Aorta (tissue), 5 donors: Measurements from ENCODE around the gene SCARB1. TPM values are rescaled to one million over a fixed set of nuclear protein-coding genes. Genes with fewer than 3 reads are reported as not detected.

ENCODE experiments used
- ATAC-seq: fragments of 200-7000 bp; cut with Tn5 transposase; one replicate; pipeline ENCODE4 v1.9.1; 2022; ENCODE audit warnings: moderate library complexity; ENCODE audit not compliant: low FRiP score
- DNase-seq, 2 donors: peaks; one replicate each; pipeline ENCODE4 v3.0.0-alpha.2; 2020
- H3K27ac ChIP-seq, 2 donors: one replicate each; pipeline ENCODE4 v1.5.1; 2013; ENCODE audit warnings: low read length in 2 of 2, mild to moderate bottlenecking in 2 of 2, moderate library complexity in 2 of 2, control low read depth in 1 of 2, inconsistent platforms in 1 of 2, low read depth in 1 of 2
- H3K27me3 ChIP-seq, 2 donors: one replicate each; pipeline ENCODE4 v1.6.1; 2013; ENCODE audit warnings: control low read depth in 1 of 2, low read length in 1 of 2, mild to moderate bottlenecking in 1 of 2, moderate library complexity in 1 of 2; ENCODE audit not compliant: insufficient read depth in 2 of 2, control insufficient read depth in 1 of 2
- H3K36me3 ChIP-seq, 2 donors: one replicate each; pipeline ENCODE4 v1.6.1; 2013; ENCODE audit warnings: control low read depth in 1 of 2, low read length in 1 of 2, mild to moderate bottlenecking in 1 of 2; ENCODE audit not compliant: insufficient read depth in 2 of 2, control insufficient read depth in 1 of 2
- H3K4me1 ChIP-seq, 2 donors: one replicate each; pipeline ENCODE4 v1.6.1; 2013; ENCODE audit warnings: low read length in 2 of 2, control low read depth in 1 of 2, mild to moderate bottlenecking in 1 of 2, moderate library complexity in 1 of 2; ENCODE audit not compliant: insufficient read depth in 2 of 2, control insufficient read depth in 1 of 2
- H3K4me3 ChIP-seq, 2 donors: one replicate each; pipeline ENCODE4 v1.5.1; 2013; ENCODE audit warnings: low read length in 2 of 2, control low read depth in 1 of 2, mild to moderate bottlenecking in 1 of 2
- H3K9me3 ChIP-seq: one replicate; pipeline ENCODE4 v1.6.1; 2013; ENCODE audit warnings: mild to moderate bottlenecking, low read length; ENCODE audit not compliant: control insufficient read depth
- WGBS, 2 donors: extraction: QIAGEN DNeasy Blood & Tissue Kit; methylation state at CpG; one replicate each; pipeline ENCODE4 v1.1.7; 2013; 5-methylcytosine and 5-hydroxymethylcytosine counted together
- intact Hi-C, 2 donors: fragments of 100-400 bp; cut with DNase I; formaldehyde crosslinking; loops; one replicate each; pipeline versions ENCODE4 v1.14.2 to v1.15.0; 2022
- polyA plus RNA-seq, 2 donors: library from polyadenylated mRNA; stranded (reverse); fragments of 200-250 nt; gene quantifications; one replicate each; pipeline ENCODE4 v1.2.3, GENCODE V29; 2013
- total RNA-seq, 2 donors: library from RNA; stranded (reverse); fragmentation: NEBNext Ultra II Directional; extraction: Animal tissue kit (Norgen Biotek cat#: 25700); gene quantifications; one replicate each; pipeline ENCODE4 v1.2.1, GENCODE V29; 2021
- donor health status: healthy with polysubstance abuse.
- donor health status: Bipolar disorder and iron deficiency.
- donor health status: DM: no; HTN: no; CAD: no.
- donor health status: DM: no; HTN: no; CAD: no.
- donor health status: DM: yes; HTN: yes; CAD: no.

SCARB1 gene
- total and polyA plus RNA-seq, 4 donors: 6.6 to 38.5 (median 11.9) TPM

- Histone ChIP-seq H3K4me3 (no peak overlapping the region), H3K4me1 (peaks cover 0 to 2% of the 10 kb centered on the region in 2 donors), H3K27ac (no peak overlapping the region), H3K27me3 (no peaks in the 10 kb centered on the region), H3K9me3 (no peaks in the 10 kb centered on the region), H3K36me3 (no peaks in the 10 kb centered on the region)
- ATAC-seq: peak; percentile 89
- peak; percentile 88 to 94 for DNase-seq
- 27 to 28% methylated on average over 21 of the region's 21 CpGs for WGBS, 2 donors
- intact Hi-C loops: loop anchor here (2.0 to 10.0 kb wide), 8 partner anchors 198 to 715 kb away; partner anchors contain the start of gene NCOR2 (in 1 of the 2)
These were observed 96.4 kb downstream of the SCARB1 start for GRCh38 chr12:124767066-124767821.

- Histone ChIP-seq H3K36me3 (no peaks in the 10 kb centered on the region), H3K9me3 (no peaks in the 10 kb centered on the region), H3K27ac (peak overlapping the region in 1 of 2 donors; percentile 29), H3K4me3 (no peak overlapping the region), H3K27me3 (no peaks in the 10 kb centered on the region), H3K4me1 (peaks cover 0 to 2% of the 10 kb centered on the region in 2 donors)
- intact Hi-C loops: loop anchor here (2.0 to 10.0 kb wide), 8 partner anchors 198 to 714 kb away; partner anchors contain the start of gene NCOR2 (in 1 of the 2)
- no peak for ATAC-seq
- no peak for DNase-seq
These were observed 97.0 kb downstream of the SCARB1 start for GRCh38 chr12:124766727-124767065.

DNA sequence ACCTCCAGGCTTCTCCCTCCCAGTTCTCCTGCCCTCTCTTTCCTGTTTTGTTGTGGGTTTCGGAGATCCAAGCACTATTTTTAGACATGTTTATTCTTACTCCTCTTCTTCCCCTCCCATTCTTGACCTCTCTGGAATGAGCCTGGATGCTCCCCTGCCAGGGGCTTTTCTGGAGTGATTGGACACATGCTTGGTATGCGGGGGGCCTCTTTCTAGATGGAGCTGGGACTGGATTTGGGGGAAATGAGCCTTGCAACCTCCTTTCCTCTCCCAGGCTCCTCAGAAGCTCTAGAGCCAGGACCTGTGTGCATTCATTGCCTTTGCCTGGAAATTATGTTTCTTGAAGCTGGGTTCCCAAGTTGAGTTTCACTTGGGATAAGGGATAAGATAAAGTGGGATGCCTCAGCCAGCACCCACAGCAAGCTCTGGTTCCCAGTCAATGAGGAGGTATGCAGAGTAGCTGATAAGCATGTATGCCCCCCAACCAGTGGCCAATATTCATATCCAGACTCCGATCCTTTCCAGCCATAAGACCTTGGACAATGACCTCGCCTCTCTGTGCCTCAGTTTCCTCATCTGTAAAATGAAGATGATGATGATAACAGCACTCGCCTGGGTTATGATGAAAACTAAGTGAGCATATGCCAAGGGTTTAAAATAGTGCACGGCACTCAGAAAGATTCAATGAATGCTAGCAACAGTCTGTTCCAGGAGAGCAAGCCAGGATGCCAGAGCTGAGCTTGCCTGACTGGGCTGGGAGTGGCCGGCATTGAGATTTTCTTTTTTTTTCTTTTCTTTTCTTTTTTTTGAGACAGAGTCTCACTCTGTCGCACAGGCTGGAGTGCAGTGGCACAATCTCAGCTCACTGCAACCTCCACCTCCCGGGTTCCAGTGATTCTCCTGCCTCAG is 97.8 kb downstream of the SCARB1 start:
- ATAC-seq (peak; percentile 26), DNase-seq (no peak)
- Histone ChIP-seq H3K9me3 (no peaks in the 10 kb centered on the region), H3K36me3 (no peaks in the 10 kb centered on the region), H3K4me3 (no peak overlapping the region), H3K27me3 (no peaks in the 10 kb centered on the region), H3K27ac (peak overlapping the region in 1 of 2 donors; percentile 81), H3K4me1 (peaks cover 0 to 2% of the 10 kb centered on the region in 2 donors)
- WGBS, 2 donors: 9 to 11% methylated on average over 9 of the region's 9 CpGs
- intact Hi-C loops: loop anchor here (2.0 to 10.0 kb wide), 8 partner anchors 197 to 714 kb away; partner anchors contain the start of gene NCOR2 (in 1 of the 2)

GRCh38 chr12:124764870-124765580 is 98.6 kb downstream of the SCARB1 start:
- Histone ChIP-seq H3K4me1 (peaks cover 0 to 2% of the 10 kb centered on the region in 2 donors), H3K36me3 (no peaks in the 10 kb centered on the region), H3K27ac (peak overlapping the region in 1 of 2 donors; percentile 81), H3K9me3 (no peaks in the 10 kb centered on the region), H3K4me3 (no peak overlapping the region), H3K27me3 (no peaks in the 10 kb centered on the region)
- no peak for DNase-seq
- intact Hi-C loops: loop anchor here (5.0 to 10.0 kb wide), 9 partner anchors 78 to 713 kb away; partner anchors contain the start of gene NCOR2 (in 1 of the 2)
- ATAC-seq: peak; percentile 42
- 2 to 11% methylated on average over 2 of the region's 2 CpGs for WGBS, 2 donors

- WGBS, 2 donors: 47 to 49% methylated on average over 3 of the region's 3 CpGs
- peaks cover 0 to 2% of the 10 kb centered on the region in 2 donors for H3K4me1 ChIP-seq
These were observed 99.2 kb downstream of the SCARB1 start for GRCh38 chr12:124764451-124764850.

GRCh38 chr12:124763594-124763979 is 100.1 kb downstream of the SCARB1 start:
- peaks cover 0 to 2% of the 10 kb centered on the region in 2 donors for H3K4me1 ChIP-seq
- intact Hi-C loops: loop anchor here (5.0 to 10.0 kb wide), 4 partner anchors 76 to 409 kb away; no protein-coding TSS in a partner anchor
- no peaks in the 10 kb centered on the region for H3K9me3 ChIP-seq
- H3K27me3 ChIP-seq: no peaks in the 10 kb centered on the region
- H3K27ac ChIP-seq: no peak overlapping the region
- DNase-seq: no peak
- no peak for ATAC-seq
- 57 to 60% methylated on average over 5 of the region's 5 CpGs for WGBS, 2 donors
- no peaks in the 10 kb centered on the region for H3K36me3 ChIP-seq
- H3K4me3 ChIP-seq: no peak overlapping the region

More at GRCh38 chr12:124764451-124764850, 99.2 kb downstream of the SCARB1 start:
- ATAC-seq (no peak), DNase-seq (peak in 1 of 2 donors; percentile 83)
- Histone ChIP-seq H3K4me3 (no peak overlapping the region), H3K36me3 (no peaks in the 10 kb centered on the region), H3K9me3 (no peaks in the 10 kb centered on the region), H3K27ac (peak overlapping the region in 1 of 2 donors; percentile 81), H3K27me3 (no peaks in the 10 kb centered on the region)
- intact Hi-C loops: loop anchor here (5.0 to 10.0 kb wide), 4 partner anchors 77 to 410 kb away; no protein-coding TSS in a partner anchor

DNA sequence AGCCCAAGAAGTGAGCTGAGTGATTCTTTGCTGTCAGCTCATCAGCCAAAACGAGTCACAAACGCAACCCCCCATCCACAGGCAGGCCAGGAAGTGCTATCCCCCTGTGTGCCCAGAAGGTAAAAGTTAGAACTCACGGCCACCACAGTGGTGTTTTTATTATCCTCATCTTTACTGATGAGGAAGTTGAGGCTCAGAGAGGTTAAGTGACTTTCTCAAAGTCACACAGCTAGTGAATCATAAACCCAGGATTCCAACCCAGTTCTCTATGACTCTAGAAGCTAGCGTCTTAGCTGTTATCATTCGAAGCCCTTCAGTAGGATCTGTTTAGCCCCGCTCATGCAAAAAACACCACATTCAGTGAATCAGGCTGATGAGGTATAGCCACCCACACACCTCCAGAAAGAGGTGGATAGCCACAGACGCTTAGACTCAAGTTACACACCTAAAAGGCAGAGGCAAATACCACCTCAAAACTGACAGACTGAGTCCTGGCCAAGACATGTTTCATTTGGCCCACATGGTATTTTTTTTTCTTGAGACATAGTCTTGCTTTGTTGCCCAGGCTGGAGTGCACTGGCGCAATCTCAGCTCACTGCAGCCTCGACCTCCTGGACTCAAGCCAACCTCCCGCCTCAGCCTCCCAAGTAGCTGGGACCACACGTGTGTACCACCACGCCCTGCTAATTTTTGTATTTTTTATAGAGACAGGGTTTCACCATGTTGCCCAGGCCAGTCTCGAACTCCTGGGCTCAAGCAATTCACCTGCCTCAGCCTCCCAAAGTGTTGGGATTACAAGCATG is 100.7 kb downstream of the SCARB1 start:
- Histone ChIP-seq H3K27me3 (no peaks in the 10 kb centered on the region), H3K4me3 (no peak overlapping the region), H3K9me3 (no peaks in the 10 kb centered on the region), H3K36me3 (no peaks in the 10 kb centered on the region), H3K4me1 (peaks cover 0 to 2% of the 10 kb centered on the region in 2 donors), H3K27ac (no peak overlapping the region)
- ATAC-seq (no peak), DNase-seq (peak; percentile 78 to 87)
- 45 to 47% methylated on average over 13 of the region's 13 CpGs for WGBS, 2 donors
- intact Hi-C loops: loop anchor here (5.0 to 10.0 kb wide), 4 partner anchors 76 to 408 kb away; no protein-coding TSS in a partner anchor
